GM21381 (cell line): ENCODE data around the gene CHD3.

Experiments
- ATAC-seq: cut with Tn5 transposase; IDR thresholded peaks from one replicate; pipeline ENCODE4 v1.9.1; 2021; ENCODE audit warnings: mild to moderate bottlenecking, moderate library complexity; ENCODE audit not compliant: unreplicated experiment

Gene CHD3

DNA sequence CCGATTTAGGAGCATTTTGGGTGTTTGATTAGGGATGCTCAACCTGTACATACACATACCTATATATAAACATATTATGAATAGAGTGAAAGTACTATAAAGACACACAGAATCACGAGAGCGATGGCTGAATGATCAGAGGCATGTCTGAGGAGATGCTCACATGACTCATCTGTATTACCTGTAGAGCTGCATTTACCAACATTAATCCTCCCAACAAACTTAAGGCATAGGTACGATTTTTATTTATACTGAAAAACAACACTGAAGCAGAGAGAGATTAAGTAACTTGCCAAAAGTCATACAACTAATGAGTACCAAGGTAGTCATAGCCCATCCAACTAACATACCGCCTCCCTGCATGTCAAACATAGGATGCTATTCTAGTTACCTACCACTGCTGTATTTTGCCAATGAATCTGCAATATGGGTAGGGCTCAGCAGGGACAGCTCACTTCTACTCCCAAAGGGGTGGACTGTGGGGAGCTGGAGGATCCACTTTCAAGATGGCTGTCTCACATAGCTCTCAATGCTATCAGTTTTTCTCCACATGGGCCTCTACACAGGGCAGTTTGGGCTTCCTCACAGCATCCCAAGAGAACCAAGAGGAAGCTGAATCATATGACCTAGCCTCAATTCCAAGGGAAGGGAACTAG, 23.5 kb upstream of the CHD3 start:
- ATAC-seq, result no peak

GRCh38 chr17:7867881-7868329, 20.7 kb upstream of the CHD3 start:
- no peak for ATAC-seq

GRCh38 chr17:7873051-7873450, 15.5 kb upstream of the CHD3 start:
- no peak for ATAC-seq

DNA sequence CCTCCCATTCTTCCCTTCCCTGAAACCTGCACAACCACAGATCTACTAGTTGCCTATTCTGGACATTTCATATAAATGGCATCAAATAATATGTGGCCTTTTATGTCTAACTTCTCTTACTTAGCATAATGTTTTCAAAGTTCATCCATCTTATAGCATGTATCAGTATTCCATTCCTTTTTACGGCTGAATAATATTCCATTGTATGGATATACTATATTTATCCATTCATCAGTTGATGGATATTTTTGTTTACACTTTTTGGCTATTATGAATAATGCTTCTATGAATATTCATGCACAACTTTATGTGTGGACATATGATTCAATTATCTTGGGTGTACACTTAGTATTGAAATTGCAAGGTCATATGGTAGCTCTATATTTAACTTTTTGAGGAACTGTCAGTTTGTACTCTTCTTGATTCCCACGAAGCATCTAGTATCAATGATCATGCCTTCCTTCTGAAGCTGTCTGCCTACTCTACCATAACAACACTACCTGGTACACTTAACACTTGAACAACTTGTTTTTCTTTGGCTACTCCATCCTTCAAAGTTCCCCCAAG, 12.7 kb upstream of the CHD3 start:
- no peak for ATAC-seq

DNA sequence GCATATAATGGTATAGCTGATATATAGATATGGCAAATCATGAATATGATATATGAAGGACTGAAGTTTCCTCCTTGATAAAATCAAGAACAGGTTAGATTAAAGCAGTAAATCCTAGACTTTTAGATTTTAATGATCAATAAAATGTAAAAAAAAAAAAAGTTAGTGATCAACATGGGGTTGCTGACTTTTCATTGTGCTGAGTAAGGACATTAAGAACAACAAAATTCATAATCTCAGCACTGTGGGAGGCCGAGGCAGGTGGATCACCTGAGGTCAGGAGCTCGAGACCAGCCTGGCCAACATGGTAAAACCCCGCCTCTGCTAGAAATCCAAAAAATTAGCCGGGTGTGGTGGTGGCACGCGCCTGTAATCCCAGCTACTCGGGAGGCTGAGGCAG, 10.4 kb upstream of the CHD3 start:
- ATAC-seq, result no peak

DNA sequence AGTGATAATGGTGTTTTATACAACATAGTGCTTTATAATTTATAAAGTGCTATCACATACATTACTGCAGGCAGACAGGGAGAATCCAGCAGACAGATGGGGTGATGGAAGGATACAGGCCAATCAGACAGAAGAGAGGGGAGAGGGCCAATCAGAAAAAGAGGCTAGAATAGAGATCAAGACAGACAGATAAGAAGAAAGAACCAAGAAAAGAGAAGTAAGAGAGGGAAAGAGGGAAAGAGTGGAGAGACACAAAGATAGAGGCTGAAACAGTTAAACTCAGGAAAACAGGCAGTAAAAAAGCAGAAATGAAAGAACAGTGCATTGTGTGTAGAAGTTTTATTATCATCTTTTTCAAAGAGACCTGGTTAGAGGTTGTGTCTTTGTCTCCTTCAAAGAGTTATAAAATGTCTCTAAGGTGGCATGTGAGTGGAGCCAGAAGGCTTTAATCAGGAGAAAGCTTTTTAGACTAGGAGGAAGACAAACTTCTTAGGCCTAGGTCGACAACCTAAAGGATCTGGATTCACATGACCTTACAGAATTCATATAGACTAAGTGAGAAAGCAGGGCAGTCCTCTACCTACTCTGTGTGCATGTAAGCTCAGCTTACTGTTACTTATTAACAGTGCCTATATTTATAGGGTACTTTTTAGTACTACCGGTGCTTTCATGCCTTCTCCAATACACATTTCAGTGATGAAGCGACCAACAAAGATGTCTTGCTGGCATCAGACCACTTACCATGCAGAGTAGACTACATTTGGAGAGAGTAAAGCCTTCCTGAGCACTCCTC, 8.3 kb upstream of the CHD3 start:
- no peak for ATAC-seq

DNA sequence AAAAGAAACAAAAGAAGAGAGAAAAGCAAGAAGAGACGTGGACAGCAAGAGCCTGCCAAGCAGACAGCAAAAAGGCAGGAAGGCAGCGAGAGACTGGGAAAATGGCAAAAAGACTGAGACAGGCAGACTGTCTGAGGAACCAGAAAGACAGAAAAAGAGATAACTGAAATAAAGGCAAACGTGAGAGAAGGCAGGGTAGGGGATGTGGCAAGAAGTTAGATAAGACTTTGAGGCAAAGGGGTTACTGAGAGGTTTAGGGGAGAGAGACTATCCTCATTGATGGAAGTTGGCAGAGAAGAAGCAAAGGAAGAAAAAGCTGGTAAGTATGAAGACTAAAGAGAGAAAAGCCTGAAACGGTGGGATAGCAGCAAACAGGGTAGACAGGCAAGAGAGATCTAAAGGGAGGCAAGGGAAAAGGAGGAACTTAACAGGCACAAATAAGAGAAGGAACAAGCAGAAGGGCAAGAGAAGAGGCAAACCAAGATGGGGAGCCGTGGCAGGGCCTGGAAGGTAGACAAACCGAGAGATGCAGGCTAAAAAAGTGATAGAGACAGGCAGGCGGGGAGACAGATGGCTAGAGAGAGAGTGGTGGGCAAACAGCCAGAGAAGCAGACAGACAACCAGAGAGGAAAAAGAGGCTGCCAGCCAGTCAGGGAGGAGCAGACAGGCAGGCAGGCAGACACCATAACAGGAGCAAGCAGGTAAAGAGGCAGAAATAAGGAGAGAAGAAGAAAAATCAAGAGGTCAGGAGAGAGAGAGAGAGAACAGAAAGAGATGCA, 7.1 kb upstream of the CHD3 start:
- no peak for ATAC-seq

DNA sequence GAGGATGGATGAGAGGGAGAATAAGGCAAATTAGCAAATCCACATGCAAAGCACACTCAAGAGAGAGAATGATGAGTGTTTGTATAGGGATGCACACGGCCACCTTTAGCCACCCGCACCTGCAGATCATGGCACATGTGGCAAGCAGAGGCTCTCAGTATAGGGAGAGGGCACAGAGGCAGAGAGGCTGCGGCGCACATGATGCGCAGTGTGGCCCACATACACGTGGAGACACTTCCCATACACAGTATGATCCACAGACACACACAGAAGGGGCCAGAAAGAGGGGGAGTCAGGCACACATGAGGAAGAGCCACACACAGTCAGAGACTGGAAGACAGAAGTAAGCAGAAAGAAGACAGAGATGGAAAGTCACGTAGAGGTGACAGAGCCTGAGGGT, 6.5 kb upstream of the CHD3 start:
- no peak for ATAC-seq

DNA sequence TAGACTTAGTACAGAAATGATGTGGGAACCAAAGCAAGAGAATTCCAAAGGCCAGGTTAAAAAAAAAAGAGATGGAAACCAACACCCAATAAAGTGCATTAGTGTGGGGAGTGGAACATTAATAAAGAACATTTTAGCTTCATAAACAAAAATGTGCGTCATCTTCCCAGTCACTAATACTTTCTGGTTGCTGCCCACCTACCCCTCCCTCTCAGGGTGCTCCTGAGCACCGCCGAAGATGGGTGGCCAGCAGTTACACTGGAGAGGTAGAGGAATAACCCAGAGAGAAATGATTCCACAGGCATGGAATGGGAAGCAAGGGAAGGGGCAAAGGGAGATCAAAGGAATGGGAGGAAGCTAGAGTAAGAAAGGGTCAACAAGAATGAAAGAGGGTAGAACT, 6.0 kb upstream of the CHD3 start:
- ATAC-seq, result no peak

GRCh38 chr17:7883781-7884386, 4.7 kb upstream of the CHD3 start:
- no peak for ATAC-seq

DNA sequence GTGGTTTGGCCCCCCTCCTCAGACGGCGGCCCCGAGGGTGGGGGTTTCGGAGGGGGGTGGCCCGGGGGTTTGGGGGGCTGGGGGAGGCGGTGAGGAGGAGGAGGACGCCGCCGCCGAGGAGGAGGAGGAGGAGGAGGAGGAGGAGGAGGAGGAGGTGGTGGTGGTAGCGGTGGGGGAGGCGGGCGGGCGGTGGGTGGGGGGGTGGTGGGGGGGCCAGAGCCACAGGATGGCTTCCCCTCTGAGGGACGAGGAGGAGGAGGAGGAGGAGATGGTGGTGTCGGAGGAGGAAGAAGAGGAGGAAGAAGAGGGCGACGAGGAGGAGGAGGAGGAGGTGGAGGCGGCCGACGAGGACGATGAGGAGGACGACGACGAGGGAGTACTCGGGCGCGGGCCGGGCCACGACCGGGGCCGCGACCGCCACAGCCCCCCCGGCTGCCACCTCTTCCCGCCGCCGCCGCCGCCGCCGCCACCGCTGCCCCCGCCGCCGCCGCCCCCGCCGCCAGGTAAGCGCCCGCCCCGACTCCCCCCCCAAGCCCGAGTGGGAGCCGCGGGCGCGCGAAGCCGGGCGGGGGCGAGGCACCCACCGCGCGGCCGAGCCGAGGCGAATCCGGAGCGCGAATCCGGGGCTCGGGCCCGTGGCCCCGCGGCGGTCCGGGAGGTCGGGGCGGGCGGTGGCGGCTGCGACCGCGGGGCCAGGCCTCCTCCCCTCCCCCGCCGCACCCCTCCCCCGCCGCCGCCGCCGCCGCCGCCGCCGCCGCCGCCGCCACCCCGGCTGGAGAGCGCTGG, 3.8 kb upstream of the CHD3 start:
- ATAC-seq, result no peak

DNA sequence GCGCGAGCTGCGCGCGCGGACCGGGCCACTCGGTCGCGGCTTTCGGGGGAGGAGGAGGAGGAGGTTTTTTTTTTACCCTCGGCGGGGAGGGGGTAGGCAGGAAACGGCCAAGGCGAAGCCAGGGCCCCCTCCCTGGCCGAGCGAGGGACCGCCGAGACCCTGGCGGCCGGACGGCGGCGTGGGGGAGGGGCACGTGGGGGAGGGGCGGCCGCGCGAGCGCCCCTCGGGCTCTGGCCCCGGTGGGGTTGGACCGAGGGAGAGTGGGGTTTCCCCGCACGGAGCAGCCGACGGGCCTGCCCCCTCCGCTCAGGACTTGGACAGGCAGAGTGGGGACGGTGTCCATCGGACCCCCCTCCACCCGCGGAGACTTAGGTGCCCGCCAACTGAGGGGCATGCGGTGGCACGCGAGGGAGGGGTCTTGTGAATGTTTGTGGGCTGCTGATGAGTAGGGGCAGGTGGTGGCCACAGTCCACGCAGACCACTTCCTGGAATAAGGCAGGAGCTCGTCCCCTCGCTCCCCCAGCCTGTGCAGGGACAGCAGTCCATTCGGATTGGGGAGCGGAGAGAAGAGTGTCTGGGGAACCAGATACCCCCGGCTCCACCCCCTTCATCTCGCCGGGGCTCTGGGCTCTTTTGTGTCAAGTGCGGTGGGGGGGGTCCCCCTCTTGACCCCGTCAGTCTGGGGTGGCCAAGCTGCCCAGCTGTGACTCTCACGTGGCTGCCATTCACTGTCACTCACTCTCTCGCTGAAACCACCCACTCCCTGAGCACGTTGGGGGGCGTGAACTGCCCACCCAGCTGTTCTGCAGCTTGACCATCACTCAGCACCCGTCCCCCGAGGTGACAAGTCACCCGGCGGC, 3.0 kb upstream of the CHD3 start:
- ATAC-seq, result no peak

DNA sequence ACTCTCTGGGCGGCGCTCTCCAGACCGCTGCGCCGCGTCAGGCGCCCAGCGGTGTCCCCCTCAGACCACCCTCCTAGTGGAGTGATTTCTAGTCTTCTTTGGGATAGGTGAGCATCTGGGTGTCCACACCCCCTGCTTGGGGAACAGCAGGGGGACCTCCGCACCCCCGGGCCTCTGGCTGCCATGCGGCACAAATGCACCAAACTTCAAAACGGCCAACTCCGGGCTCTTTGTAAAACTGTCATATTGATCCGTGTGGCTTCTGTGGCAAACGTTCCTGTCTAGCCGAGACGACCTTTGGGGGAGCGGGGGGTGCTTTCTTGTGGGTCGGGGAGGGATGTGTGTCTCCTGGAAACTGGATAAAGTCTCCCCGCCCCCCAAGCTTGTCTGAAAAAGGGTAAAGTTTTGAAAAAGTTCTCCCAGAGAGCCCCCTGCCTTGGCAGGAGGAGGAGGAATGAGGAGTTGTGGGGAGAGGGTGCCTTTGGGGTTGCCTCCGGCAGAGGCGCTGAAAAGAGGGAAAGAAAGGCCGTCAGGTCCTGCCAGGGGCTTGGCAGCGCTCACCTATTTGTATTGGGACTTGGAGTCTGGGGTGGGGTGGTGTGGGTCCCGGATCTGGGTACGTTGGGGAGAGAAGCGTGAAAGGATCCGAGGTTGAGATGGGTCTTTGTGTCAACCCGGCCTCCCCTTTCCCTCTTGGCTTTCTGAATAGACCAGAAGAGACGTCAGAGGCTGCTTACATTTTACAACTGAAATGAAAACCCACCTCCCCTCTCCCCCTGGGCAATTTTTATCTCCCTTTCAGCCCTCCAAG, 2.2 kb upstream of the CHD3 start:
- no peak for ATAC-seq

DNA sequence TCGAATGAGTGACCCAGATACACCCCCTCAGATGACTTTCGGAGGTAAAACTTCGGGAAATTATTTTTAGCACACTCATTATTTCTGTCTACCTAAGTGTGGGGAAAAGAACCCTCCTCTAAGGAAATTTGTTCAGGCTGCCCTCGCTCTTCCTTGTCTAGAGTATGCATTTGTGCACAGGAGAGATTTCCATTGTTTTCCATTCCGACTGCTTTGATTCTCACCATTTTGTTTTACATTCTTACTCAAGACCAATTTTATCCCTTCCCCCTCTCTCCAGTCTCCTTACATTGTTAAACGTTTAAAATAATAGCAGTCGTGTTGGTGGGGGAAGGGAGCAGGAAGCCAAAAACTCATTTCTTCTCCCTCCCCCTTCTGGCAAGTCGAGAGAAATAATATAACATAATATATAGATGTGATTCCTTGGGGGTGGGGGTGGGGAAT, 1.5 kb upstream of the CHD3 start:
- ATAC-seq, result no peak

GRCh38 chr17:7887482-7888183, 956 bp upstream of the CHD3 start:
- ATAC-seq, result peak; percentile 45

DNA sequence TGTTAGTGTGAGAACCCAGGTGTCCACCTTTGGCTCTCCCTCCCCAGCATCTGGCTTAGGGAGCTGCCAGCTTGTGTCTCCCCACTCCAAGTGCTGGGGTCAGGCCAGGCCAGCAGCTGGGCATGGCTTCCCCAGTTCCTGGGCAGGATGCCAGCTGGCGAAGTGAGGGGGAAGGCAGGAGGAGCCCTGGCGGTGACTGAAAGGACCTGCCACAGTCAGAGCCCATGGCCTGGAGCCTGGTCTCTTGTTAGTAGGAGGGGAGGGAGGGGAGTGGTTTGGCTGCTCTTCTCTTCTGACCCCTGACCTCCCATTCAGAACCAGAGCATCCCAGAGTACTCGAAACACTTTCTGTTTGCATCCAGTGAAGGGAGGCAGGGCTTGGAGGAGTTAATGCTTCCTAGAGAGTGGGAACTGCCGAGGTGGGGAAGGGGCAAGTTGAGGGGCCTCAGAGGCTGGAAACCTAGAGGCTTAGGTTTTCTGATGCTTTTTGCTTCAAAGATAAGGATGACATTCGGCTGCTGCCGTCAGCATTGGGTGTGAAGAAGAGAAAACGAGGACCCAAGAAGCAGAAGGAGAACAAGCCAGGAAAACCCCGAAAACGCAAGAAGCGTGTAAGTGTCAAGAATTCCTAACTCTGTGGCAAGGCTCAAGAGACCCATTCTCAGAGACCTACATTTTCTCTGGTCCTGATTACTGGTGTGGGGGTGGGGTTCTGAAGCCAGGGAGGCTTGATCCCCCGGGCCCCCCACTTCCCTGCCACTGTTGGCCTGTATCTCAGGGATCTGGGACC, 772 bp downstream of the CHD3 start:
- no peak for ATAC-seq
